ENCODE results near the gene SRSF8. TPM values are rescaled to one million over a fixed set of nuclear protein-coding genes. Genes with fewer than 3 reads are reported as not detected.
"Not testable (repeated sequence)": the region's sequence is repeated elsewhere in the genome, so short reads cannot be mapped to it uniquely, and the experiment has no call there.

The SRSF8 gene
- total RNA-seq = 10 to 100 TPM; 24.3 to 70.6 (median 32.9) TPM

GRCh38 chr11:95066716-95067038, at the start of gene SRSF8:
TSS of gene SRSF8 (plus strand) at chr11:95066919. CDS start at chr11:95067227, 308 bp downstream.
- Histone ChIP-seq H3K27ac (peak within 1 kb of the TSS; percentile 98 to 99), H3K36me3 (no peaks in the 10 kb centered on the region), H3K27me3 (no peaks in the 10 kb centered on the region), H3K4me3 (peak within 1 kb of the TSS; percentile 84), H3K9me3 (no peaks in the 10 kb centered on the region), H3K4me1 (peaks cover 0 to 12% of the 10 kb centered on the region in 2 donors)
- TF ChIP-seq CTCF (IDR thresholded peaks at IDR 0.05) = no peak
- intact Hi-C loops (cut with DNase I; ENCODE audit: low total_unique reads) = loop anchor here (5.0 kb wide), 1 partner anchor 86 kb away; no protein-coding TSS in a partner anchor
- no peak for DNase-seq

GRCh38 chr11:95021468-95021867, 45.3 kb upstream of the SRSF8 start:
- H3K36me3 ChIP-seq; H3K4me1 ChIP-seq; H3K9me3 ChIP-seq; H3K27ac ChIP-seq; H3K27me3 ChIP-seq; intact Hi-C loops (cut with DNase I; ENCODE audit: low total_unique reads); DNase-seq; H3K4me3 ChIP-seq: not testable (repeated sequence)

DNA sequence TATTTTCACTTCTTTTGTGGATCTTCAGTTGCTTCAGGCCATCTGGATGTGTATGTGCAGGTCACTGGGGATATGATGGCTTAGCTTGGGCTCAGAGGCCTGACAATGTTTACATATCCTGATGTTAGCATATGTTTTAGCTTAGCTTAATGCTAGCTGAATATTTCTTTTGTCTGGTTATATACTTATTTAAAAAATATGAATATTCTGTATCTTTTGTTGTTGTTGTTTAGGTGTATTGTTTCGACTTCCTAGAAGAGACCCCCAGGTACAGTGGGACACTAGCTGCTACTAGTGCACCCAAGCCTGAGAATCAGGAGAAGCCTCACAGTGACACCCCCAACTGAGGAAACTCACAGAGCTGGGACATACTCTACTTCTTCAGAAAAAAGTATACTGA, 41.8 kb upstream of the SRSF8 start, which contains the start of gene KDM4E:
Gene KDM4E, plus strand, starts transcription at position 301 of the 400 bp plus-strand sequence. CDS start 300 bp downstream, outside the sequence.
- intact Hi-C loops (cut with DNase I; ENCODE audit: low total_unique reads) = no loop called here
- no peak for DNase-seq
- H3K9me3 ChIP-seq = no peaks in the 10 kb centered on the region
- no peak within 1 kb of the TSS for H3K27ac ChIP-seq
- no peak within 1 kb of the TSS for H3K4me3 ChIP-seq
- H3K27me3 ChIP-seq = no peaks in the 10 kb centered on the region
- TF ChIP-seq POLR2A (IDR thresholded peaks at IDR 0.05) = no peak
- no peak for TF ChIP-seq CTCF (IDR thresholded peaks at IDR 0.05)
- H3K36me3 ChIP-seq = no peaks in the 10 kb centered on the region
- no peaks in the 10 kb centered on the region for H3K4me1 ChIP-seq

GRCh38 chr11:95025594-95025993, 41.1 kb upstream of the SRSF8 start:
- H3K27me3 ChIP-seq; H3K9me3 ChIP-seq; DNase-seq; H3K4me1 ChIP-seq; intact Hi-C loops (cut with DNase I; ENCODE audit: low total_unique reads); H3K4me3 ChIP-seq; H3K27ac ChIP-seq; H3K36me3 ChIP-seq: not testable (repeated sequence)

- TF ChIP-seq POLR2A (IDR thresholded peaks at IDR 0.05) (no peak), CTCF (IDR thresholded peaks at IDR 0.05) (no peak)
- H3K4me1 ChIP-seq = no peaks in the 10 kb centered on the region
- no peak for DNase-seq
- intact Hi-C loops (cut with DNase I; ENCODE audit: low total_unique reads) = no loop called here
- no peaks in the 10 kb centered on the region for H3K27me3 ChIP-seq
- no peaks in the 10 kb centered on the region for H3K9me3 ChIP-seq
- H3K4me3 ChIP-seq = no peak overlapping the region
- no peaks in the 10 kb centered on the region for H3K36me3 ChIP-seq
- H3K27ac ChIP-seq = no peak overlapping the region
These were observed 38.4 kb upstream of the SRSF8 start for GRCh38 chr11:95028357-95028756.

GRCh38 chr11:95033051-95033450, 33.7 kb upstream of the SRSF8 start:
- Histone ChIP-seq H3K27me3 (peaks cover 0 to 10% of the 10 kb centered on the region in 2 donors), H3K36me3 (no peaks in the 10 kb centered on the region), H3K27ac (no peak overlapping the region), H3K4me3 (no peak overlapping the region), H3K4me1 (no peaks in the 10 kb centered on the region), H3K9me3 (no peaks in the 10 kb centered on the region)
- no peak for TF ChIP-seq POLR2A (IDR thresholded peaks at IDR 0.05)
- TF ChIP-seq CTCF (IDR thresholded peaks at IDR 0.05) = no peak
- intact Hi-C loops (cut with DNase I; ENCODE audit: low total_unique reads) = no loop called here
- no peak for DNase-seq

Data from uterus (tissue), 4 donors.